NCI-H2029 treated with DMSO at 0.1 percent for 48 hours (cell line): Measurements from ENCODE around the gene GPS1.

Source experiments
- DNase-seq: peaks from one replicate; lab custom pipeline; 2025; lab: John Stamatoyannopoulos, UW

GPS1 gene

GRCh38 chr17:82103553-82104451, 52.1 kb downstream of the GPS1 start:
- no peak for DNase-seq

GRCh38 chr17:82104797-82105416, 53.2 kb downstream of the GPS1 start:
- no peak for DNase-seq

- DNase-seq: no peak
Observed at GRCh38 chr17:82105417-82105881, 53.8 kb downstream of the GPS1 start.

- peak; percentile 38 for DNase-seq
Observed at GRCh38 chr17:82105882-82106687, 54.4 kb downstream of the GPS1 start.

- no peak for DNase-seq
Observed at GRCh38 chr17:82106688-82107305, 55.1 kb downstream of the GPS1 start.
